H1 (cell line): Measurements from ENCODE around the gene CRTC1. TPM values are rescaled to one million over a fixed set of nuclear protein-coding genes. Genes with fewer than 3 reads are reported as not detected.

ENCODE experiments used
- ASH2L ChIP-seq: fragments of 200-600, 300-600 bp; sonication (generic); IDR thresholded peaks from one replicate; pipeline ENCODE4 v1.7.1; 2017; ENCODE audit warnings: low read length
- ATF3 ChIP-seq: IDR thresholded peaks from 2 replicates; pipeline ENCODE4 v1.6.1; 2011; ENCODE audit warnings: low read depth, mild to moderate bottlenecking, low read length; ENCODE audit not compliant: insufficient read depth
- BCL11A ChIP-seq, 2 experiments: IDR thresholded peaks; one replicate each; pipeline ENCODE4 v1.6.1; 2011; ENCODE audit warnings: low read depth in 2 of 2, low read length in 2 of 2, mild to moderate bottlenecking in 2 of 2
- BRCA1 ChIP-seq: IDR thresholded peaks from 2 replicates; pipeline ENCODE4 v1.6.1; 2012; ENCODE audit warnings: low read depth, low read length, improper control_type of control experiment
- CEBPB ChIP-seq: IDR thresholded peaks from 2 replicates; pipeline ENCODE4 v1.6.1; 2012; ENCODE audit warnings: low read depth, low read length
- CREB1 ChIP-seq: IDR thresholded peaks from 2 replicates; pipeline ENCODE4 v1.6.1; 2012; ENCODE audit warnings: inconsistent platforms
- EGR1 ChIP-seq: IDR thresholded peaks from 2 replicates; pipeline ENCODE4 v1.6.1; 2011; ENCODE audit warnings: low read depth, low read length, borderline replicate concordance
- GABPA ChIP-seq: IDR thresholded peaks from 2 replicates; pipeline ENCODE4 v1.6.1; 2011; ENCODE audit warnings: mild to moderate bottlenecking, low read length, moderate library complexity, borderline replicate concordance; ENCODE audit not compliant: insufficient read depth
- GTF2F1 ChIP-seq: IDR thresholded peaks from 2 replicates; pipeline ENCODE4 v1.6.1; 2012; ENCODE audit warnings: low read depth, low read length, improper control_type of control experiment, borderline replicate concordance
- HDAC2 ChIP-seq, 2 experiments: fragments of 300-600 bp in 1 of 2; sonication (generic) in 1 of 2; IDR thresholded peaks; 2 replicates each; pipeline ENCODE4 v1.6.1; 2011 to 2012; ENCODE audit warnings: low read depth in 2 of 2, low read length in 2 of 2, mild to moderate bottlenecking in 2 of 2, moderate library complexity in 2 of 2, borderline replicate concordance in 1 of 2, inconsistent platforms in 1 of 2
- JUN ChIP-seq: IDR thresholded peaks from 2 replicates; pipeline ENCODE4 v1.6.1; 2011; ENCODE audit warnings: low read depth, mild to moderate bottlenecking, improper control_type of control experiment, low read length
- KDM1A ChIP-seq: fragments of 200-600, 300-600 bp; sonication (generic); IDR thresholded peaks from 2 replicates; pipeline ENCODE4 v1.7.1; 2016; ENCODE audit warnings: mild to moderate bottlenecking, low read length, borderline replicate concordance
- KDM4A ChIP-seq: IDR thresholded peaks from one replicate; pipeline ENCODE4 v1.7.1; 2012; ENCODE audit warnings: low read depth, mild to moderate bottlenecking, moderate library complexity, low read length, inconsistent platforms; ENCODE audit not compliant: severe bottlenecking
- NANOG ChIP-seq: IDR thresholded peaks from 2 replicates; pipeline ENCODE4 v1.6.1; 2011; ENCODE audit warnings: low read length, low read depth, mild to moderate bottlenecking, inconsistent platforms; ENCODE audit not compliant: insufficient read depth, poor library complexity, severe bottlenecking
- POLR2A ChIP-seq, 2 experiments: IDR thresholded peaks; 1 replicate in 1 of 2; 2 replicates in 1 of 2; pipeline ENCODE4 v1.6.1; 2011; ENCODE audit warnings: low read depth in 2 of 2, low read length in 2 of 2, mild to moderate bottlenecking in 2 of 2; ENCODE audit errors: control extremely low read depth in 1 of 2
- POLR2AphosphoS5 ChIP-seq: IDR thresholded peaks from 2 replicates; pipeline ENCODE4 v1.6.1; 2011; ENCODE audit warnings: low read depth, low read length
- RBBP5 ChIP-seq: IDR thresholded peaks from 2 replicates; pipeline ENCODE4 v1.7.1; 2012; ENCODE audit warnings: low read depth, mild to moderate bottlenecking, inconsistent platforms, low read length, moderate library complexity, borderline replicate concordance
- SAP30 ChIP-seq: fragments of 300-600 bp; sonication (generic); IDR thresholded peaks from 2 replicates; pipeline ENCODE4 v1.7.1; 2012; ENCODE audit warnings: low read length, moderate library complexity, mild to moderate bottlenecking, inconsistent platforms; ENCODE audit not compliant: insufficient read depth, insufficient replicate concordance
- SIRT6 ChIP-seq: IDR thresholded peaks from one replicate; pipeline ENCODE4 v1.7.1; 2012; ENCODE audit warnings: low read length, inconsistent platforms
- SP1 ChIP-seq: IDR thresholded peaks from 2 replicates; pipeline ENCODE4 v1.6.1; 2011; ENCODE audit warnings: low read depth, low read length
- TCF12 ChIP-seq: IDR thresholded peaks from 2 replicates; pipeline ENCODE4 v1.6.1; 2011; ENCODE audit warnings: low read depth, mild to moderate bottlenecking, low read length
- polyA plus RNA-seq, 7 experiments: library from polyadenylated mRNA; depleted of rRNA in 3 of 7; stranded (reverse) in 5 of 7; unstranded in 2 of 7; fragments of >200 nt in 5 of 7; fragments of 200-250 nt in 2 of 7; gene quantifications; 1 replicate in 5 of 7; 2 replicates in 1 of 7; 4 replicates in 1 of 7; pipeline versions ENCODE4 v1.2.1 to v1.2.3, GENCODE V29; 2011 to 2013; ENCODE audit warnings: missing spikeins in 2 of 7, mixed read lengths in 2 of 7
- total RNA-seq: library from RNA; stranded (reverse); fragmentation: NEBNext Ultra II Directional; extraction: Animal tissue kit (Norgen Biotek cat#: 25700); gene quantifications from 2 replicates; pipeline ENCODE4 v1.2.1, GENCODE V29; 2021
- TF ChIP-seq, protein P1 (sequence below), 3 experiments: IDR thresholded peaks; 1 replicate in 2 of 3; 2 replicates in 1 of 3; pipeline versions ENCODE4 v1.5.1 to v1.6.1; 2011; ENCODE audit warnings: low read length in 3 of 3, mild to moderate bottlenecking in 3 of 3, inconsistent platforms in 2 of 3, low read depth in 1 of 3, moderate library complexity in 1 of 3; ENCODE audit not compliant: insufficient read depth in 1 of 3; ENCODE audit errors: control extremely low read depth in 1 of 3

Gene CRTC1
- total and polyA plus RNA-seq, 2 of the 8 experiments (the other 6 are each of a cell fraction or from before 2014, with no cell fraction given), result 2.9 to 8.5 TPM

GRCh38 chr19:18636183-18636968 is 47.1 kb upstream of the CRTC1 start (continued):
- TF ChIP-seq SIRT6 (no peak), KDM4A (peak; percentile 12), TCF12 (no peak), BRCA1 (no peak), ASH2L (no peak), RBBP5 (no peak), NANOG (no peak), BCL11A (IDR thresholded peaks at IDR 0.05; ENCODE audit: low read depth in 2 of 2, low read length in 2 of 2) (no peak), HDAC2 (IDR thresholded peaks at IDR 0.05; ENCODE audit: borderline replicate concordance in 1 of 2, low read depth in 2 of 2, low read length in 2 of 2) (no peak), GTF2F1 (no peak), EGR1 (no peak), SP1 (peak; percentile 9; the same call in 1 of the 2 replicates), JUN (no peak), CREB1 (no peak), SAP30 (no peak), ATF3 (no peak), GABPA (no peak), CEBPB (no peak), POLR2AphosphoS5 (no peak), KDM1A (no peak), POLR2A (IDR thresholded peaks at IDR 0.05; ENCODE audit: control extremely low read depth in 1 of 2, low read depth in 2 of 2, low read length in 2 of 2) (no peak)
- TF ChIP-seq, protein P1, sequence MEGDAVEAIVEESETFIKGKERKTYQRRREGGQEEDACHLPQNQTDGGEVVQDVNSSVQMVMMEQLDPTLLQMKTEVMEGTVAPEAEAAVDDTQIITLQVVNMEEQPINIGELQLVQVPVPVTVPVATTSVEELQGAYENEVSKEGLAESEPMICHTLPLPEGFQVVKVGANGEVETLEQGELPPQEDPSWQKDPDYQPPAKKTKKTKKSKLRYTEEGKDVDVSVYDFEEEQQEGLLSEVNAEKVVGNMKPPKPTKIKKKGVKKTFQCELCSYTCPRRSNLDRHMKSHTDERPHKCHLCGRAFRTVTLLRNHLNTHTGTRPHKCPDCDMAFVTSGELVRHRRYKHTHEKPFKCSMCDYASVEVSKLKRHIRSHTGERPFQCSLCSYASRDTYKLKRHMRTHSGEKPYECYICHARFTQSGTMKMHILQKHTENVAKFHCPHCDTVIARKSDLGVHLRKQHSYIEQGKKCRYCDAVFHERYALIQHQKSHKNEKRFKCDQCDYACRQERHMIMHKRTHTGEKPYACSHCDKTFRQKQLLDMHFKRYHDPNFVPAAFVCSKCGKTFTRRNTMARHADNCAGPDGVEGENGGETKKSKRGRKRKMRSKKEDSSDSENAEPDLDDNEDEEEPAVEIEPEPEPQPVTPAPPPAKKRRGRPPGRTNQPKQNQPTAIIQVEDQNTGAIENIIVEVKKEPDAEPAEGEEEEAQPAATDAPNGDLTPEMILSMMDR (IDR thresholded peaks at IDR 0.05; ENCODE audit: control extremely low read depth in 1 of 3, insufficient read depth in 1 of 3, low read depth in 1 of 3, low read length in 3 of 3), result peak in 1 of 3 experiments; percentile 2; a peak in 1 of 4 replicates
